ENCODE data around the gene ZBTB2. TPM values are rescaled to one million over a fixed set of nuclear protein-coding genes. Genes with fewer than 3 reads are reported as not detected.

The ZBTB2 gene
- total and polyA plus RNA-seq, 2 experiments from 2014 or later: 10.6 to 17.3 TPM

DNA sequence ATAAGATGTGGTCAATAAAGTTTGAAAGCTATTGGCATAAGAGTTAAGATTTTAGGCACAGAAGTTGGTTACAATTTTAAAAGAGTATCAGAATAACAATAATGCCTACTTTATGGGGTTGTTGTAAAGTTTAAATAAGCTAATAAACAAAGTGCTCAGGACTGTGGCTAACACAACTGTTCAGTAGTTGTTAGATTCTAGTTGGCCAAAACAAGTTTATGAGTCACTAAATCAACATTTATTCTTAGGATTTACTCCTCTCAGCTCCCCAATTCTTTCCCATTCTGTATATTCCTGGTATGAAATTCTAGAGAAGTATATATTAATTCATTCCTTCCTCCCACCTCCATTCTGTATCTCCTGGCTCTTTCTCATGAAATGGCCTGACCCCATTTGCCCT lies 46.0 kb upstream of the ZBTB2 start:
- H3K27me3 ChIP-seq: no peaks in the 10 kb centered on the region
- peak overlapping the region; percentile 77 for H3K27ac ChIP-seq
- H3K79me2 ChIP-seq: peaks cover 76% of the 10 kb centered on the region
- no peaks in the 10 kb centered on the region for H3K9me2 ChIP-seq (replicated peaks; ENCODE audit: insufficient read depth)
- H2AFZ ChIP-seq: no peak overlapping the region
- H3K4me1 ChIP-seq (ENCODE audit: insufficient read depth): peaks cover 18% of the 10 kb centered on the region
- H3K9me3 ChIP-seq (ENCODE audit: low read depth): no peaks in the 10 kb centered on the region
- no peaks in the 10 kb centered on the region for H4K20me1 ChIP-seq (ENCODE audit: insufficient read depth, poor library complexity, severe bottlenecking)
- H3K36me3 ChIP-seq (replicated peaks; ENCODE audit: insufficient read depth, low read depth): no peaks in the 10 kb centered on the region
- no peak overlapping the region for H3K4me2 ChIP-seq
- no peak overlapping the region for H3K4me3 ChIP-seq
- TF ChIP-seq CTCF (IDR thresholded peaks at IDR 0.05; ENCODE audit: poor library complexity) (no peak), EZH2 (IDR thresholded peaks at IDR 0.05; ENCODE audit: borderline replicate concordance) (no peak), EZH2phosphoT487 (IDR thresholded peaks at IDR 0.05; ENCODE audit: low read depth, severe bottlenecking, unreplicated experiment) (no peak)
- DNase-seq (ENCODE audit: low spot score): no peak

DNA sequence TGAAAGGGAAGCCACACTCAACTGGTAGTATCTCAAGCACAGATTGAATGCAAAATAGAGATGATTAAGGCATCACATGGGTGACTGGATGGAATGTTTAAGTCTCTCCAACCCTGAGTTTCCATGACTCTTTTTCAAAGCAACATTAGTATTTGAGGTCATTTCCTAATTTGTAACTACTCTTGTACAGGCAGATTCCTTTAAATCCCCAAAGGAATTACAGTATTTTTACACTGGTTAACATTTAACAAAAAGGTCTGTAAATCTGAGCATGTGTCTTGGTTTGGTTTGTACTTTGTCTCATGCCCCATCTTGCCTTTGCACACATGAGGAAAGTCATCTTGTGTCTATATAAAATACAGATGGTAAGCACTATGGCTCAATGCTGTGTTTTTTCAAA lies 45.4 kb upstream of the ZBTB2 start:
- H3K36me3 ChIP-seq (replicated peaks; ENCODE audit: insufficient read depth, low read depth): no peaks in the 10 kb centered on the region
- H3K4me2 ChIP-seq: peak overlapping the region; percentile 29
- H3K9me3 ChIP-seq (ENCODE audit: low read depth): no peaks in the 10 kb centered on the region
- H3K9me2 ChIP-seq (replicated peaks; ENCODE audit: insufficient read depth): no peaks in the 10 kb centered on the region
- peak overlapping the region; percentile 77 for H3K27ac ChIP-seq
- peaks cover 15% of the 10 kb centered on the region for H3K4me1 ChIP-seq (ENCODE audit: insufficient read depth)
- TF ChIP-seq EZH2phosphoT487 (IDR thresholded peaks at IDR 0.05; ENCODE audit: low read depth, severe bottlenecking, unreplicated experiment) (no peak), EZH2 (IDR thresholded peaks at IDR 0.05; ENCODE audit: borderline replicate concordance) (no peak), CTCF (IDR thresholded peaks at IDR 0.05; ENCODE audit: poor library complexity) (no peak)
- H4K20me1 ChIP-seq (ENCODE audit: insufficient read depth, poor library complexity, severe bottlenecking): no peaks in the 10 kb centered on the region
- no peak for DNase-seq (ENCODE audit: low spot score)
- H3K79me2 ChIP-seq: peaks cover 71% of the 10 kb centered on the region
- H3K27me3 ChIP-seq: no peaks in the 10 kb centered on the region
- no peak overlapping the region for H2AFZ ChIP-seq
- H3K4me3 ChIP-seq: no peak overlapping the region

GRCh38 chr6:151436300-151436699 lies 44.9 kb upstream of the ZBTB2 start:
- TF ChIP-seq EZH2 (IDR thresholded peaks at IDR 0.05; ENCODE audit: borderline replicate concordance) (no peak), CTCF (IDR thresholded peaks at IDR 0.05; ENCODE audit: poor library complexity) (no peak), EZH2phosphoT487 (IDR thresholded peaks at IDR 0.05; ENCODE audit: low read depth, severe bottlenecking, unreplicated experiment) (no peak)
- H3K27me3 ChIP-seq: no peaks in the 10 kb centered on the region
- H3K4me2 ChIP-seq: peak overlapping the region; percentile 29
- H3K36me3 ChIP-seq (replicated peaks; ENCODE audit: insufficient read depth, low read depth): no peaks in the 10 kb centered on the region
- WGBS (ENCODE audit: low lambda C conversion rate, missing lambda C conversion rate): 75% methylated on average over 3 of the region's 3 CpGs
- no peaks in the 10 kb centered on the region for H4K20me1 ChIP-seq (ENCODE audit: insufficient read depth, poor library complexity, severe bottlenecking)
- no peak overlapping the region for H2AFZ ChIP-seq
- H3K27ac ChIP-seq: peak overlapping the region; percentile 77
- H3K9me2 ChIP-seq (replicated peaks; ENCODE audit: insufficient read depth): no peaks in the 10 kb centered on the region
- no peaks in the 10 kb centered on the region for H3K9me3 ChIP-seq (ENCODE audit: low read depth)
- no peak overlapping the region for H3K4me3 ChIP-seq
- peaks cover 11% of the 10 kb centered on the region for H3K4me1 ChIP-seq (ENCODE audit: insufficient read depth)
- no peak for DNase-seq (ENCODE audit: low spot score)
- H3K79me2 ChIP-seq: peaks cover 69% of the 10 kb centered on the region

DNA sequence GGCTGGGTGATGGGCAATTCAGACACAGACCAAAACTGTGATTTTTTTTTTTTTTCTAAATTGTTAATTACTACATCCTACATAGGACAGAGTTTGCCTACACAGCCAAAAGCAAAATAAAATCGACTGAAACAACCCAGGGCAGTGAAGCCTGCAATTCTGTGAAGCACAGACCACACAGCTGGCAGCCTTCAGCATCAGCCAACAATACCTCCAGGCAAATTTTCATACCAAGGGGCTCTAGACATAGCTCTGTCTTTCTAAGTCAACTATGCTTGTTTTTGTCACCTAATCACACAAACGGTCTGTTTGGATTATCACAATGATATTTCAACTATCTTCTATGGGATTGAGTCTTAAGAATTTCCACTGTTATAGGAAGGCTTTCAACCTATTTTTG lies 43.0 kb upstream of the ZBTB2 start:
- Histone ChIP-seq H3K4me3 (no peak overlapping the region), H3K79me2 (peaks cover 52% of the 10 kb centered on the region), H2AFZ (no peak overlapping the region), H3K4me2 (no peak overlapping the region), H3K4me1 (ENCODE audit: insufficient read depth) (peaks cover 11% of the 10 kb centered on the region), H3K9me3 (ENCODE audit: low read depth) (no peaks in the 10 kb centered on the region), H3K27me3 (no peaks in the 10 kb centered on the region), H3K9me2 (replicated peaks; ENCODE audit: insufficient read depth) (no peaks in the 10 kb centered on the region), H3K36me3 (replicated peaks; ENCODE audit: insufficient read depth, low read depth) (no peaks in the 10 kb centered on the region), H3K27ac (no peak overlapping the region), H4K20me1 (ENCODE audit: insufficient read depth, poor library complexity, severe bottlenecking) (no peaks in the 10 kb centered on the region)
- DNase-seq (ENCODE audit: low spot score): no peak
- WGBS (ENCODE audit: low lambda C conversion rate, missing lambda C conversion rate): 46% methylated on average over 2 of the region's 2 CpGs
- no peak for TF ChIP-seq EZH2phosphoT487 (IDR thresholded peaks at IDR 0.05; ENCODE audit: low read depth, severe bottlenecking, unreplicated experiment)
- no peak for TF ChIP-seq CTCF (IDR thresholded peaks at IDR 0.05; ENCODE audit: poor library complexity)
- no peak for TF ChIP-seq EZH2 (IDR thresholded peaks at IDR 0.05; ENCODE audit: borderline replicate concordance)

Measured in hepatocyte (in vitro differentiated cells).